Prostate gland (tissue), 2 donors: ENCODE measurements around the gene FER. TPM values are rescaled to one million over a fixed set of nuclear protein-coding genes. Genes with fewer than 3 reads are reported as not detected.

Experiments
- DNase-seq: peaks from one replicate; pipeline ENCODE4 v3.0.0-alpha.2; 2019; ENCODE audit warnings: low spot score
- H3K27ac ChIP-seq, 2 donors: fragments of 200-600 bp; sonication (generic); 2 replicates each; pipeline ENCODE4 v1.5.1; 2017 to 2019
- H3K27me3 ChIP-seq: fragments of 200-600 bp; sonication (generic); replicated peaks from 2 replicates; pipeline ENCODE4 v1.5.1; 2019; ENCODE audit not compliant: insufficient read depth
- H3K36me3 ChIP-seq, 2 donors: fragments of 200-600 bp; sonication (generic); 1 replicate in 1 of 2; 2 replicates in 1 of 2; pipeline versions ENCODE4 v1.5.1 to v1.8.1; 2017 to 2019
- H3K4me1 ChIP-seq: fragments of 200-600 bp; sonication (generic); replicated peaks from 2 replicates; pipeline ENCODE4 v1.5.1; 2019
- H3K4me3 ChIP-seq, 2 donors: fragments of 200-600 bp; sonication (generic); 2 replicates each; pipeline ENCODE4 v1.5.1; 2017 to 2019
- H3K9me3 ChIP-seq: fragments of 200-600 bp; sonication (generic); 2 replicates; pipeline ENCODE4 v1.5.1; 2017
- CTCF ChIP-seq, 4 experiments: fragments of 200-600 bp in 2 of 4; fragments of 450-650 bp in 2 of 4; sonication (generic) in 2 of 4; IDR thresholded peaks; 1 replicate in 3 of 4; 2 replicates in 1 of 4; pipeline ENCODE4 v1.5.1; 2016 to 2019; ENCODE audit warnings: antibody characterized with exemption in 4 of 4, mild to moderate bottlenecking in 2 of 4, moderate library complexity in 2 of 4
- POLR2A ChIP-seq: fragments of 450-650 bp; IDR thresholded peaks from one replicate; pipeline ENCODE4 v1.6.1; 2016; ENCODE audit warnings: antibody characterized with exemption, mild to moderate bottlenecking
- POLR2AphosphoS5 ChIP-seq: sonication (generic); formaldehyde crosslinking; IDR thresholded peaks from one replicate; pipeline ENCODE4 v1.6.1; 2017; ENCODE audit warnings: antibody characterized with exemption
- WGBS: methylation state at CpG from one replicate; pipeline ENCODE4 v1.1.5; 2018; 5-methylcytosine and 5-hydroxymethylcytosine counted together
- intact Hi-C: fragments of 100-400 bp; cut with DNase I; formaldehyde crosslinking; loops from one replicate; pipeline ENCODE4 v1.14.2; 2022
- total RNA-seq, 2 donors: library from RNA; depleted of rRNA; stranded (reverse); fragments of >200 nt; gene quantifications; one replicate each; pipeline ENCODE4 v1.1.0, GENCODE V29; 2016

FER gene
- total RNA-seq, 2 donors from 2014 or later: 9.1 to 36.0 TPM

GRCh38 chr5:108997720-108998119 is 250.0 kb downstream of the FER start:
- H3K4me3 ChIP-seq: no peak overlapping the region
- H3K27me3 ChIP-seq: no peaks in the 10 kb centered on the region
- no peak for TF ChIP-seq CTCF (IDR thresholded peaks at IDR 0.05)
- no peak for TF ChIP-seq POLR2AphosphoS5
- TF ChIP-seq POLR2A: no peak
- H3K36me3 ChIP-seq: no peaks in the 10 kb centered on the region
- WGBS: 95% methylated on average over 4 of the region's 4 CpGs
- no peak for DNase-seq
- no peak overlapping the region for H3K27ac ChIP-seq
- intact Hi-C loops: no loop called here
- no peaks in the 10 kb centered on the region for H3K9me3 ChIP-seq
- no peaks in the 10 kb centered on the region for H3K4me1 ChIP-seq

GRCh38 chr5:108998216-108998615 is 250.5 kb downstream of the FER start:
- Histone ChIP-seq H3K4me3 (no peak overlapping the region), H3K36me3 (no peaks in the 10 kb centered on the region), H3K9me3 (no peaks in the 10 kb centered on the region), H3K27ac (no peak overlapping the region), H3K4me1 (no peaks in the 10 kb centered on the region), H3K27me3 (no peaks in the 10 kb centered on the region)
- over 99% methylated on average over 9 of the region's 11 CpGs for WGBS
- TF ChIP-seq CTCF (IDR thresholded peaks at IDR 0.05): no peak
- TF ChIP-seq POLR2A: no peak
- TF ChIP-seq POLR2AphosphoS5: no peak
- no peak for DNase-seq
- intact Hi-C loops: no loop called here

GRCh38 chr5:109003928-109004327 is 256.2 kb downstream of the FER start:
- DNase-seq: no peak
- TF ChIP-seq POLR2A (no peak), CTCF (IDR thresholded peaks at IDR 0.05) (no peak), POLR2AphosphoS5 (no peak)
- no peaks in the 10 kb centered on the region for H3K27me3 ChIP-seq
- no peaks in the 10 kb centered on the region for H3K4me1 ChIP-seq
- no peak overlapping the region for H3K4me3 ChIP-seq
- no peaks in the 10 kb centered on the region for H3K36me3 ChIP-seq
- no peaks in the 10 kb centered on the region for H3K9me3 ChIP-seq
- intact Hi-C loops: no loop called here
- 64% methylated on average over 4 of the region's 4 CpGs for WGBS
- no peak overlapping the region for H3K27ac ChIP-seq

- intact Hi-C loops: no loop called here
- DNase-seq: no peak
- TF ChIP-seq POLR2AphosphoS5 (no peak), CTCF (IDR thresholded peaks at IDR 0.05) (no peak), POLR2A (no peak)
- Histone ChIP-seq H3K4me3 (no peak overlapping the region), H3K27me3 (no peaks in the 10 kb centered on the region), H3K9me3 (no peaks in the 10 kb centered on the region), H3K27ac (no peak overlapping the region), H3K36me3 (no peaks in the 10 kb centered on the region), H3K4me1 (no peaks in the 10 kb centered on the region)
- WGBS: 87% methylated on average over 4 of the region's 4 CpGs
Observed at GRCh38 chr5:109005297-109006009, 257.8 kb downstream of the FER start.

- no peaks in the 10 kb centered on the region for H3K9me3 ChIP-seq
- no peak for DNase-seq
- H3K4me3 ChIP-seq: no peak overlapping the region
- TF ChIP-seq POLR2AphosphoS5 (no peak), POLR2A (no peak), CTCF (IDR thresholded peaks at IDR 0.05) (no peak)
- H3K27ac ChIP-seq: no peak overlapping the region
- no peaks in the 10 kb centered on the region for H3K27me3 ChIP-seq
- intact Hi-C loops: no loop called here
- H3K4me1 ChIP-seq: no peaks in the 10 kb centered on the region
- no peaks in the 10 kb centered on the region for H3K36me3 ChIP-seq
- WGBS: 88% methylated on average over 6 of the region's 6 CpGs
Observed at GRCh38 chr5:109006129-109006528, 258.4 kb downstream of the FER start.
